Measurements from ENCODE around the gene TENM3.
"Not testable (repeated sequence)": the region's sequence is repeated elsewhere in the genome, so short reads cannot be mapped to it uniquely, and the experiment has no call there.

The TENM3 gene

GRCh38 chr4:182233310-182234090 is 9.7 kb upstream of the TENM3 start:
- Histone ChIP-seq H3K36me3 (ENCODE audit: low read length) (no peaks in the 10 kb centered on the region), H3K4me3 (ENCODE audit: insufficient read depth, low read length, poor library complexity, severe bottlenecking) (no peak overlapping the region), H3F3A (ENCODE audit: insufficient read depth) (no peaks in the 10 kb centered on the region), H3K4me2 (ENCODE audit: low read depth, low read length, poor library complexity, severe bottlenecking) (no peak overlapping the region), H3K27me3 (ENCODE audit: low read length) (no peaks in the 10 kb centered on the region), H3K27ac (ENCODE audit: low read depth, low read length) (no peak overlapping the region), H3K9me2 (replicated peaks; ENCODE audit: insufficient read depth, low read length) (no peaks in the 10 kb centered on the region), H3K9me3 (ENCODE audit: insufficient read depth, low read length) (no peaks in the 10 kb centered on the region), H4K20me1 (ENCODE audit: low read depth, low read length) (no peaks in the 10 kb centered on the region), H3K9ac (ENCODE audit: low read length) (no peak overlapping the region), H3K79me2 (ENCODE audit: insufficient read depth, low read length) (no peaks in the 10 kb centered on the region), H2AFZ (ENCODE audit: low read depth, low read length, severe bottlenecking) (no peak overlapping the region)
- no peak for TF ChIP-seq CTCF (IDR thresholded peaks at IDR 0.05; ENCODE audit: insufficient read depth, low read length, poor library complexity, severe bottlenecking)
- TF ChIP-seq EZH2phosphoT487 (conservative IDR thresholded peaks at IDR 0.05; ENCODE audit: low read length) = no peak

- Histone ChIP-seq H3K9me3 (ENCODE audit: insufficient read depth, low read length) (no peaks in the 10 kb centered on the region), H3K79me2 (ENCODE audit: insufficient read depth, low read length) (no peaks in the 10 kb centered on the region), H3K36me3 (ENCODE audit: low read length) (no peaks in the 10 kb centered on the region), H3K9me2 (replicated peaks; ENCODE audit: insufficient read depth, low read length) (no peaks in the 10 kb centered on the region), H3K9ac (ENCODE audit: low read length) (no peak overlapping the region), H2AFZ (ENCODE audit: low read depth, low read length, severe bottlenecking) (no peak overlapping the region), H3K27ac (ENCODE audit: low read depth, low read length) (no peak overlapping the region), H3K4me2 (ENCODE audit: low read depth, low read length, poor library complexity, severe bottlenecking) (no peak overlapping the region), H3K27me3 (ENCODE audit: low read length) (no peaks in the 10 kb centered on the region), H3K4me3 (ENCODE audit: insufficient read depth, low read length, poor library complexity, severe bottlenecking) (no peak overlapping the region), H4K20me1 (ENCODE audit: low read depth, low read length) (no peaks in the 10 kb centered on the region), H3F3A (ENCODE audit: insufficient read depth) (no peaks in the 10 kb centered on the region)
- TF ChIP-seq EZH2phosphoT487 (conservative IDR thresholded peaks at IDR 0.05; ENCODE audit: low read length) = no peak
- TF ChIP-seq CTCF (IDR thresholded peaks at IDR 0.05; ENCODE audit: insufficient read depth, low read length, poor library complexity, severe bottlenecking) = no peak
These were observed 8.0 kb upstream of the TENM3 start for GRCh38 chr4:182235021-182235795.

GRCh38 chr4:182236186-182236585 is 7.0 kb upstream of the TENM3 start:
- Histone ChIP-seq H3K9ac (ENCODE audit: low read length) (no peak overlapping the region), H3F3A (ENCODE audit: insufficient read depth) (no peaks in the 10 kb centered on the region), H3K4me3 (ENCODE audit: insufficient read depth, low read length, poor library complexity, severe bottlenecking) (no peak overlapping the region), H3K9me3 (ENCODE audit: insufficient read depth, low read length) (no peaks in the 10 kb centered on the region), H4K20me1 (ENCODE audit: low read depth, low read length) (no peaks in the 10 kb centered on the region), H3K79me2 (ENCODE audit: insufficient read depth, low read length) (no peaks in the 10 kb centered on the region), H2AFZ (ENCODE audit: low read depth, low read length, severe bottlenecking) (no peak overlapping the region), H3K4me2 (ENCODE audit: low read depth, low read length, poor library complexity, severe bottlenecking) (no peak overlapping the region), H3K27me3 (ENCODE audit: low read length) (no peaks in the 10 kb centered on the region), H3K27ac (ENCODE audit: low read depth, low read length) (no peak overlapping the region), H3K36me3 (ENCODE audit: low read length) (no peaks in the 10 kb centered on the region), H3K9me2 (replicated peaks; ENCODE audit: insufficient read depth, low read length) (no peaks in the 10 kb centered on the region)
- no peak for TF ChIP-seq EZH2phosphoT487 (conservative IDR thresholded peaks at IDR 0.05; ENCODE audit: low read length)
- TF ChIP-seq CTCF (IDR thresholded peaks at IDR 0.05; ENCODE audit: insufficient read depth, low read length, poor library complexity, severe bottlenecking) = no peak

- not testable (repeated sequence) for H3K9me2 ChIP-seq (replicated peaks; ENCODE audit: insufficient read depth, low read length); H3K79me2 ChIP-seq (ENCODE audit: insufficient read depth, low read length); H3K4me3 ChIP-seq (ENCODE audit: insufficient read depth, low read length, poor library complexity, severe bottlenecking); H3K9me3 ChIP-seq (ENCODE audit: insufficient read depth, low read length); H4K20me1 ChIP-seq (ENCODE audit: low read depth, low read length); H3F3A ChIP-seq (ENCODE audit: insufficient read depth); H3K4me2 ChIP-seq (ENCODE audit: low read depth, low read length, poor library complexity, severe bottlenecking); H3K36me3 ChIP-seq (ENCODE audit: low read length); H3K27me3 ChIP-seq (ENCODE audit: low read length); H3K27ac ChIP-seq (ENCODE audit: low read depth, low read length); H3K9ac ChIP-seq (ENCODE audit: low read length); H2AFZ ChIP-seq (ENCODE audit: low read depth, low read length, severe bottlenecking)
These were observed 6.2 kb upstream of the TENM3 start for GRCh38 chr4:182237010-182237409.
